NCI-H510A (cell line): ENCODE data around the gene SDC3.

Experiments used
- DNase-seq: peaks from one replicate; lab custom pipeline; 2025; lab: John Stamatoyannopoulos, UW

Gene SDC3

GRCh38 chr1:30904962-30905335, 3.6 kb downstream of the SDC3 start:
- DNase-seq, result no peak

- no peak for DNase-seq
Observed at GRCh38 chr1:30904191-30904961, 4.2 kb downstream of the SDC3 start.

- no peak for DNase-seq
Observed at GRCh38 chr1:30903343-30904034, 5.1 kb downstream of the SDC3 start.

- DNase-seq, result no peak
Observed at GRCh38 chr1:30902593-30903290, 5.8 kb downstream of the SDC3 start.

- DNase-seq, result no peak
Observed at GRCh38 chr1:30901798-30902581, 6.6 kb downstream of the SDC3 start.

GRCh38 chr1:30900931-30901560, 7.5 kb downstream of the SDC3 start:
- DNase-seq, result no peak

GRCh38 chr1:30900486-30900885, 8.1 kb downstream of the SDC3 start:
- no peak for DNase-seq

GRCh38 chr1:30899577-30900389, 8.8 kb downstream of the SDC3 start:
- no peak for DNase-seq

GRCh38 chr1:30898031-30898815, 10.3 kb downstream of the SDC3 start:
- DNase-seq, result no peak

GRCh38 chr1:30896905-30897304, 11.7 kb downstream of the SDC3 start:
- no peak for DNase-seq

GRCh38 chr1:30895944-30896660, 12.5 kb downstream of the SDC3 start:
- no peak for DNase-seq

- DNase-seq, result no peak
Observed at GRCh38 chr1:30895382-30895943, 13.1 kb downstream of the SDC3 start.

GRCh38 chr1:30894508-30894973, 14.0 kb downstream of the SDC3 start:
- no peak for DNase-seq

GRCh38 chr1:30893776-30894507, 14.6 kb downstream of the SDC3 start:
- DNase-seq, result no peak

GRCh38 chr1:30892671-30893073, 15.9 kb downstream of the SDC3 start:
- DNase-seq, result no peak

- no peak for DNase-seq
Observed at GRCh38 chr1:30891227-30891552, 17.4 kb downstream of the SDC3 start.

GRCh38 chr1:30890502-30891226, 17.9 kb downstream of the SDC3 start:
- no peak for DNase-seq

- DNase-seq, result no peak
Observed at GRCh38 chr1:30889511-30889910, 19.0 kb downstream of the SDC3 start.
